Fibroblast of gingiva (primary cell): ENCODE results near the gene ME3.
"Not testable (repeated sequence)": the region's sequence is repeated elsewhere in the genome, so short reads cannot be mapped to it uniquely, and the experiment has no call there.

ENCODE experiments used
- DNase-seq: peaks from one replicate; pipeline ENCODE4 v3.0.0-alpha.2; 2011; ENCODE audit warnings: low read depth

ME3 gene

GRCh38 chr11:86558841-86559240, 113.6 kb downstream of the ME3 start:
- DNase-seq, result no peak

- DNase-seq, result no peak
Observed at GRCh38 chr11:86558207-86558606, 114.2 kb downstream of the ME3 start.

GRCh38 chr11:86555866-86556265, 116.5 kb downstream of the ME3 start:
- no peak for DNase-seq

GRCh38 chr11:86555401-86555800, 117.0 kb downstream of the ME3 start:
- DNase-seq, result no peak

GRCh38 chr11:86553265-86553664, 119.2 kb downstream of the ME3 start:
- no peak for DNase-seq

DNA sequence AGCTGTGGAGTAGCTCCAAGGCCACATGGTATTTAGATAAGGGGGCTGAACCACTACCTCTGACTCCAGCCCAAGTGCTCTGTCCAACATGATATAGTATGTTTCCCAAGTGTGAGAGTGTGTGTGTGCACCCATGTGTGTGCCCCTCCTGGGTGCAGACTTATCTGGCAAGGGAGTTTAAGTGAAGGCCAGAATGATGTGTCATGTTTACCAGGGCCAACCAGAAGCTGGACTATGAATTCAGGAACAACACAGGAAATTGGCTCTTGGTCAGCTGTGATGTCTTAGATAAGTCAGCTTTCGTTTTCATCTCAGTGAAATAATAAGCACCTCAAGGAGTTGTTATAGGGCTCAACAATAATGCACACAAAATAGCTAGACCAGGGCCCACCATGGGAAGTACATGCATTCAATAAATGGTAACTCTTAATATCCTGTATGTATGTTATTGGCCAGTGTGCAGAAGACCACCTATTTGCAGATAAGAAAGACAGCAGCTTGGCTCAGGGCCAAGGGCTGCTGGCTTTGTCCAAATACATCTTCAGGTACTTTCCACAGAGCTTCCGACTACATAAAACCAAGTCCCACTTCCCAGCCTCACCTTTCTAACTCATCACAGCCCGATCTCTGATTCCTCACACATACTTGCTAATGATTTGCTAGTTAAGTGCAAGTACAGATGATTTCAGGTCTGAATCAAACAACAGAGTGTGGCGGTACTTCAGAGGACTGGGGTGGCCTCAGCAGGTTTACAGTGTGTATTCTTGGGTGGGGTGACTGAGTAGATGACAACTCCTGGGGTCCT, 120.9 kb downstream of the ME3 start:
- DNase-seq, result peak; percentile 72

DNA sequence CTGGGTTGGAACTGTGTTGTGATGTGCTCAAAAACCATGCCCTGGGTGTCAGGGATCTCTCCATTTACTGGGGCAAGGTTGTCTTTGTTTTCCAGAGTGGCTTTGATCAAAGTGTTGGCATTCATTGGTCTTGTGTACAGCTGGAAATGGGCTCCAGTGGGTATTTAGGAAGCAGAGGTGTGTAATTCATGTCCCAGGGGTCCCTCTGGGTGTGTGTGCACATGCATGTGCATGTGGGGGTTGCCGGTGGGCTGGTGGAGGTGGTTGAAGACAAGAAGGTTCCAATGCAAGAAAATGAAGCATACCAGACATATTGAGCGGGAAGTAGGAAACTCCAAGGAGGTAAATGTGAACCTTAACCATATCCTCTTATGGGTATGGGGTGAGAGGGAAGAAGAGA, 121.7 kb downstream of the ME3 start:
- no peak for DNase-seq

DNA sequence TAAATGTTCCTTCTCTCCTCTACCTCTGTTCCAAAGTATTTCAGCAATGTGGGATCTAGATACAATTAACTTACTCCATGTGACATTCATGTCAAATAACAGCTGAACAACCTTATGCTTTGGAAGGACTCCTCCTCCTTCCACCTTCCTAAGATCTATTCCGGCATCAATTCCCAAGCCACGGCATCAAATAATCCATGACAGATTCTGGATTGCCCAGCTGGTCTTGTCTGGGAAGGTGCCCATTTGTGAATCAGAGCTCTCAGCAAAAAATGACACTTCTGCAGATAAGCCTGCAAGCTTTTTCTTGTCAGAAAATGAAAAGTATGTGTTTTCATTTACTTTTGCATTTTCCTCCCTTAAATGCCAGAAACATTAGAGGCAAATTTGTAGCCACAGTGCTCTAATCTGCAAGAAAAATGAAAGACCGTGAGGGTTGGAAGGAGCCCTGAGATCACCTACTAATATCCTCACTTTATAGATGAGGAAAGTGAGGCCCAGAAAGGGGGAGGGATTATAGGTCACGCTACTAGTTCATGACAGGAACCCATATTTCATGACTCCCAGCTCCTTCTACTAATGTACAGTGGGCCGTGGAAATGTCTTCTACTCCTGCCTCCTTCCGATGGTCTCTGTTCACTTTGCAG, 124.0 kb downstream of the ME3 start:
- peak; percentile 33 for DNase-seq

DNA sequence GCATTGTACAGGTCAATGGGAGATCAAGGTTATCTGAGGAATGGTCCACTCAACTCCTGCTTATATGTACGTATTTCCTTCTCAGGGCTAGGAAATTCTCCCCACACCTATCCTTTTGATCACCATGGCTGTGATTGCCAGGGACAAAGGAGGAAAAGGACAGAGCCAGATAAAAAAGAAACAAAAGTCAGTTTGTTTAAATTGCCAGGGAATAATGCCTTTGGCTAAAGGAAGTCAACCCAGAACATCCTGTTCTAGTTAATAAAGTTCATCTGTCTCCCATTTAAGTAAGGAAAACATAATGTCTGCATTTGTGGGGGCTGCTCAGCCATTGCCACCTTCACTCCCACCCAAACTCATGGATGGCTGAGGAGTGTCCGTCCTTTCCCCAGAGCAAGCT, 124.7 kb downstream of the ME3 start:
- no peak for DNase-seq

DNA sequence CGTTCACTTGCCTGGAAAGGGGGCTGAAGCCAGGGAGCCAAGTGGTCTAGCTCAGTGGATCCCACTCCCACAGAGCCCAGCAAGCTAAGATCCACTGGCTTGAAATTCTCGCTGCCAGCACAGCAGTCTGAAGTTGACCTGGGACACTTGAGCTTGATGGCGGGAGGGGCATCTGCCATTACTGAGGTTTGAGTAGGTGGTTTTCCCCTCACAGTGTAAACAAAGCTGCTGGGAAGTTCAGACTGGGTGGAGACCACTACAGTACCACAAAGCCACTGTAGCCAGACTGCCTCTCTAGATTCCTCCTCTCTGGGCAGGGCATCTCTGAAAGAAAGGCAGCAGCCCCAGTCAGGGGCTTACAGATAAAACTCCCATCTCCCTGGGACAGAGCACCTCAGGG, 131.1 kb downstream of the ME3 start:
- DNase-seq, result not testable (repeated sequence)

GRCh38 chr11:86538223-86538548, 134.2 kb downstream of the ME3 start:
- DNase-seq, result no peak

DNA sequence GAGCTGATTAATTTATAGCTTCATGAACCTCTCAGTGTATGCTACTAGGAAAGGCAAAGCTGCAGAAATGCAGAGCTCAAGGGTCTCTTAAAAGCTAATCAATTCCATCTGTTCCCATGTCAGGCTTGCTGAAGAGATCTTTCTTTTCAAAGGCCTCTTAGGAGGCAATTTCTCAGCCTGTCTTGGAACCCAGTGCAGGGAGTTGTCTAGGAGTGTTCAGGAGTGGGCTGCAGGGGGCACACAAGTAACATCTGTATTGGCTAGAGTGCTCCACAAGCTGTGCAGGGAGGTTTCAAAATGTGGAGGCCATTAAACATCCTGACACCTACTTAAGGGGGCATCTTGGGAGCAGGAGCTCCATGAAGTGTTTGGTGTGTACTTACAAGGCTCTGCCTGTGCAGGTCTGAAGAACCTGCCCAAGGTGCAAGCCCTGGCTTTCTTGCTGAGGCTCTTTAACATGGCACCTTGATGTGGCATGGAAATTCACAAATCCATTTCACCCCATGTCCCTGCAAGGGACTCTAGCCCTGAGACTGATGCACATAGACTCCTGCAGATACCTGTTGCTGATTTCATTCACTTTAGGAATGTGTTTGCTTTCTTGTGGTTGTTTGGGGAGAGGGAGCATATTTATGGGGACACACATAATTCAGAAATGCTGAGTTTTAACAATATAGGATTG, 134.7 kb downstream of the ME3 start:
- no peak for DNase-seq

DNA sequence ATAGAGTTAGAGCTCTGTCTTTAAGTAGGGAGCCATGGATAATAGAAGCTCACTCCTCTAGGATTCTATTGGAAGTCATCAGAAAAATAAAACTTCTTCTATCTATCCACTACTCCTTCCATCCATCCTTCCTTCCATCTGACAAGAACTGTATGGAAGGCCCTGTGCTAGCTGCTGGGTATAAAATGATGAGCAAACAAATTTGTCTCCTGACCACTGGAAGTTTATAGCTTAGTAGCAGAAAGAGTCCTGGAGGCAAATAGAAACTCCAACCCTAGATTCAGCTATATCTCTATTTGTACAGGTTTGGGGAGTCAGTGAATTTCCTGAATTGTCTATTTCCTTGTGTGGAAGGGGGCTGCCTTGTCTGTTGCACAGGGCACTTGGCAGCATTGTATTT, 136.6 kb downstream of the ME3 start:
- no peak for DNase-seq

GRCh38 chr11:86524620-86525352, 147.6 kb downstream of the ME3 start:
- peak; percentile 32 for DNase-seq

GRCh38 chr11:86523738-86524619, 148.4 kb downstream of the ME3 start:
- DNase-seq, result peak; percentile 68

DNA sequence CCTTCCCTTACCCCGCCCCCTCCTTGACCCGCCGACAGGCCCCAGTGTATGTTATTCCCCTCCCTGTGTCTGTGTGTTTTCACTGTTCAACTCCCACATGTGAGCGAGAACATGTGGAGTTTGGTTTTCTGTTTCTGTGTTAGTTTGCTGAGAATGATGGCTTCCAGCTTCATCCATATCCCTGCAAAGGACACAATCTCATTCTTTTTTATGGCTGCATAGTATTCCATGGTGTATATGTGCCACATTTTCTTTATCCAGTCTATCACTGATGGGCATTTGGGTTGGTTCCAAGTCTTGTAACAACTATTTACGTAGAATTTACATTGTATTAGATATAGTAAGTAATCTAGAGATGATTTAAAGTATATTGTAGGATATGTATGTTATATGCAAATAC, 149.9 kb downstream of the ME3 start:
- DNase-seq, result not testable (repeated sequence)

GRCh38 chr11:86519064-86519911, 153.1 kb downstream of the ME3 start:
- peak; percentile 76 for DNase-seq

GRCh38 chr11:86518211-86518610, 154.2 kb downstream of the ME3 start:
- DNase-seq, result no peak

GRCh38 chr11:86517557-86517956, 154.9 kb downstream of the ME3 start:
- DNase-seq, result no peak

DNA sequence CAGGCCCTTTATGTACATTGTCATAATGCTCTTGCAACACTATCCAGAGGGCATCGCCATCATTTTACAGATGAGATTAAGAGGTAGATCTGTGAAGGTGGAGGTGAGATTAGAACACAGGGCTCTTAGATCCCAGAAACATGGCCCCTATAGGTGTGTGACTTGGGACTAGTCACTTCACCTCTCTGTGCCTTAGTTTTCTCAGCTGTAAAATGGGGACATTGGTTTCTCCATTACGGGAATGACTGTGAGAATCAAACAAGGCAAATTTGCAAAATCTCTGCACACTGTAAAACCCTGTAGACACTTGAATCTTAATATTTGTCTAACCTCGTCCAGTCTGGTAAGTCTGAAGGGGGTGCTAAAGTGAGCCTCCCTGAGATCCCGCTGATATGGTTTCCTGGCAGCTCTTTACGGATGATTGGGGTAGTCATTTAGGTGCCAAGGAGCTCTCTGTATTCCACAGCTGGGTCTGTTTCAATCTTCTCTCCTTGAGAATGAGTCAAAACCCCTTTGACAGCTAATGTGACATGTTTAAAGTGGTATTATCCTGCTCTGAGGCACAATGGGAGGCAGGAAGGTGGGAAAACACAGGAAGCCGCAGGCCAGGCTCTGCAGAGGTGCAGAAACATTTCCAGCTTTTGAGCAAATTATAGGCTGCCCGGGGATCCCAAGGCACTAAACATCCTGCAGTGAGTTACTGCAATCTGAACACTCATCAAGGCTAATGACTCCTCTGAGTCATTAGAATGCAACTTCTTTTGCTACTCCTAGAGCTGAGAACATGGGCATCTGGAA, 156.9 kb downstream of the ME3 start:
- peak; percentile 72 for DNase-seq
